ENCODE data around the gene ZBTB24.
A peak's percentile ranks its signal among the peaks of the same experiment; 100 is the strongest.
"Not testable (repeated sequence)": the region's sequence is repeated elsewhere in the genome, so short reads cannot be mapped to it uniquely, and the experiment has no call there.

Gene ZBTB24

DNA sequence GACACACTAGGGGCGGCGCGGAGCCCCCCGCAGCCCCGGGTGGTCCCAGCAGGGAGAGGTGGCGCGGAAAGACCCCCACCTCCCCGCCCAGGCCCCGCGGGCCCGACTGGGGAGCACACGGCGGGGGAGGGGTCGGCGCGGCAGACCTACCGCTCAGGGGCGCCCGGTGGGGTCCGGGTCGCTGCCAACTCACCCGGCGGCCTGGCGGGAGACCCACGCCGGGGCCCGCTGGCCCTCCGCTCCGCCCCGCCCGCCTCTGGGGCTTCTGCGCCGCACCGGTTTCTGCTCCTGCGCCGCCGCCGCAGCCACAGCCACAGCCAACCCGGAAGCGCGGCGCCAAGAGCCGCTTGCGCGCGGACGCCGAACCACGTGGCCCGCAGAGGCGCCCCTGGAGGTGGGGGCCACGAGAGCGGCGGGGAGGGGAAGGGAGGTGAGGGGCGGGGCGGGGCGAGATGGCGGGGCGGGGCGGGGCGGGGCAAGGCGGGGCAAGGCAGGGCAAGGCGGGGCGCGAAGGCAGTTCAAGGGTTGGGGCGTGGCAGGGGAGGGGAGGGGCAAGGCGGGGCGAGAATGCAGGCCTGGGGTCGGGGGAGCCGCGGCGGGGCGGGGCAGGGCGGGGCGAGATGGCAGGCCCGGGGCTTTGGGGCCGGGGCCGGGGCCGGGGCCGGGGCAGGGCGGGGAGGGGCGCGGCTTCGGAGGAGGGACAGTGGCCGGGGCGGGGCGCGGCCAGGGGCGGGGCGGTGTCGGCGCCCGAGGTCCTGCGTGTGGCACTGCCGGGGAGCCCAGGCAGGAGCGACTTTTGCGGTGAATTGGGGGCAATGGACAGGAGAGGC lies at the start of gene ZBTB24:
Gene ZBTB24, minus strand, starts transcription at position 315 of the 830 bp plus-strand sequence. CDS start 1,193 bp downstream, outside the sequence.
- peak; percentile 95 for DNase-seq (ENCODE audit: low spot score)

DNA sequence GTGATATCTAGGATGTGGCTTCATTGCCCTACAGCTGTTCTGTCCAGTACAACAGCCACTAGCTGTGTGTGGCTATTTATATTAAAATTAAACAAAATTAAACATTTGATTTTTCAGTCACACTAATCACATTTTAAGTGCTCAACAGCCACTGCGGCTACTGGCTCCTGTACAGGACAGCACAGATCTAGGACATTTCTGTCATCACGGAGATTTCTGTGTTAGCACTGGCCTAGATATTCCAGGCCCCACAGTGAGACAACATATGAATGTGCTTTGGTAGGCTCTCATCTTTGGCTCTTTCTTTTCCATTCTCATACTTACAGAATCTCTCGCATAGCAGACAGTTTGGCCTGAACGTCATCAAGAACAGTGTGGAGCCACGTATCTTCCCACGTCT lies 48.4 kb upstream of the ZBTB24 start:
- no peak for DNase-seq (ENCODE audit: low spot score)

DNA sequence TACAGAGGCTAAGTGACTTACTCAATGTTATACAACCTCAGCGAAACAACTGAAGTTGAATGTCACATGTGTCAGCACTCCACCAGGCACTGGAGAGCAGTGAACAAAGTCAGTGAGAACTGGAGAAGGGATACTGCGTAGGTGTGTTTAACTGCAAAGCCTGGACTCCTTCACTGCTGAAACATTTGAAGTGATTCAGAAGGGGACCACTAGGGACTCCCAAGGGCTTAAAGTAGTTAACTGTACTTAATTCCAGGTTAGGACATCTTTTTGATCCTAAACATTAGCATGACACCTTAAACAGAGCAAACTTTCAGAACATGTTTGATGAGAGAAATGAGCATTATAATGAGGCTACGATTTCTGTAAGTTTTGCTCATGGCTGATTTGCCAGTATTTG lies 45.0 kb upstream of the ZBTB24 start:
- no peak for DNase-seq (ENCODE audit: low spot score)

DNA sequence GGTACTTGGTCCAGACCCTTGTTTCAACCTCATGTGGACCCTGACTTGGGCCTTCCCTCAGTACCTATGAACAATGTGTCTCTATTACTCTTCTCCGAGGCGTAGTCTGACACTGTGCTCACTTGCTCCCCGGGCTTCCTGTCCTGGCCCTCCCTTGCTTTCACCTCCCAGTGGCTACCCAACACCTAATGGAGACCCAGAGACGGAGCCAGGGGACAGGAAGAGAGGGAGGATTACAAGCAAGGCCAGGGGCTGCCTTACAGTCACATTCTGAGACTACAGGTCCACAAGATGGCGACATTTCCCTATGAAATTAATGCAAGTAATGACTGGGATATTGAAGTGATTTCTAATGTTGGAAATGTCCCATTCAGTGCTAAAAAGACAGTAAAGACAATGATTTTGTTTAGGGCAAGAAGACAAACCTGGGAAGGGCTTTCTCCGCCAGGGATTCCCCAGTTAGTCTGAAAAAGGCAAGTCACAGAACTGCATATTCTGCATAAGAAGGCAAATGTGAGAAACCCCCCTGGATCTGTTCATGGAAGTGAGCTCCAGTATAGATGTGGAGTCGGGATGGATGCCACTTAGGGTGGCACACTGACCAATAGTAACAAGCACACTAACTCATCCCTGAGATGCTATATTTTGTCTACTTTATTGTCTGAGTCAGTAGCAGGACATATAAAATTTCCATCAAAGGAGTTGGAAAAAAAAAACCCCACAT lies 44.0 kb upstream of the ZBTB24 start:
- peak; percentile 67 for DNase-seq (ENCODE audit: low spot score)

DNA sequence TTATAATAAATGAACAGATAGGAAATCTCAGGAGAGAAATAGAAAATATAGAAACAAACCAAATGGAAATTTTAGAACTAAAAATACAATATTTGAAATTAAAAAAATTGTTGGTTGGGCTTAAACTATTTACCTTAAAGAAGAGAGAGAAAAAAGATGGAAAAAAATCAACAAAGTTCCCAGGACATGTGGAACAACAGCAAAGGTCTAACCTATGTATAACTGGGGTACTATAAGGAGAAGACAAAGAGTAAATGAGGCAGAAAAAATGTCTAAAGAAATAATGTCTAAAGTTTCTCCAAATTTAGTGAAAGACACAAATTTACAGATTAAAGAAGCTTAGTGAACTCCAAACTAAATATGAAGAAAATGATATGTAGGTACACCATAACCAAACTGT lies 41.1 kb upstream of the ZBTB24 start:
- no peak for DNase-seq (ENCODE audit: low spot score)

DNA sequence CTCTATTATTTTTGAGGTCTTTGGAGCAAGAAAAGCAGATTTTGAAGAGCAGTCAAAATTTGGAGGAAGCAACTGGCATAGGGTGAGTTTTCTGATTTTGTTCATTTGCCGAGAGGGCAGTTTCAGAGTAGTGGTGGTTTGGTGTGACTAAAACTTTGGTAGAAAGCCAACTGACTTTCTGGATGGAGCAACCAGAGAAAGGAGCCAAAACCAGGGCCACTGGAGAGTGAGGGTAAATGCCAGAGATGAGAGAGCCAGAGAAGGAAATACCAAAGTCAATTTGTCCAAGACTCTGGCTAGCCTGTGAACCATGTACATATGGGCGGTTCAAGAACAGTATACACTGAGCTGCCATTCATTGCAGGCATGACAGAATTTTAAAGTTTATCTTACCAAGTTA lies 40.5 kb upstream of the ZBTB24 start:
- peak; percentile 85 for DNase-seq (ENCODE audit: low spot score)

DNA sequence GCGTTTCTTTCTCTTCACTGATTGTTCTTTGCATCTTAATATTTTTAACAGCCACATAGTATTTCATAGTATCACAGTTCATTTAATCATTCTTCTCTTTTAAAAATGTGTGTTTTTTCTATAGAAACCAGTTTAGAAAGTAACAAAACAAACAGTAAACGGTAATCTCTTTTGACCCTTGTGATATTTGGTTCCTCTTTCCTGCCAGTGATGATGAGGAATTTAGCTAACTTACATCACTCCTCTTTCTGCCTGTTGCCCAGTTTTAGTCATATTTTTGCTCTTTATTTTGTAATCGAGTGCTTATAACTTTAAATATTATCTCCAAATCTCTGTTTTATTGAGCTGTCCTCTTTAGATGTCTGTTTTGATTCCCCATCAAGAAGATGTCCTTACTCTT lies 38.1 kb upstream of the ZBTB24 start:
- no peak for DNase-seq (ENCODE audit: low spot score)

DNA sequence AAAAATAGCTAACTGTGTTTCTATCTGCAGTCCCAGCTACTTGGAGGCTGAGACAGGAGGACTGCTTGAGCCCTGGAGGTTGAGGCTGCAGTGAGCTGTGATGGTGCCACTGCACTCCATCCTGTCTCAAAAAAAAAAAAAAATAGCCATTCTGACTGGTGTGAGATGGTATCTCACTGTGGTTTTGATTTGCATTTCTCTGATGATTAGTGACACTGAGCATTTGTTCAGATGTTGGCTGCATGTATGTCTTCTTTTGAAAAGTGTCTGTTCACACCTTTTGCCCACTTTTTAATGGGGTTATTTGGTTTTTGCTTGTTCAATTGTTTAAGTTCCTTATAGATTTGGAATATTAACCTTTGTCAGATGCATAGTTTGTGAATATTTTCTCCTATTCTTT lies 36.6 kb upstream of the ZBTB24 start:
- DNase-seq (ENCODE audit: low spot score): not testable (repeated sequence)

DNA sequence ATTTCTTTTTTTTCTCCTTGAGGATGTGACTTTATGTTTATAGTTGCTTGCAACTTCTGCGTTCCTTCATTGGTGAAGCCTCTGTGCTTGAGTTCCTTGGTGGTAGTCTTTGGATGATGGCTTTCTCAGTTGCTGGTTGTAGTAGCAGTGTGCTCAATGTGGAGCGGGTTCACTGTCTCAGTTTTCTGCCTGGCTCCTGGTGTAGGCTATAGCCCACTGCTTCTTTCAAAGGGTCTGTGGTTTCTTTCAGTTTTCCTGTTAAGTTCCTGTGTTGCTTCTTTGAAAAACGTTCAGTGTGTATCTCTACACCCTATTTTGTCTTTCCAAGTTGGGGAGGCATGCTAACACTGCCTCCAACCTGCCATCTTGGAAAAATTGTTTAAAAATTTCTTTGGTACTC lies 33.9 kb upstream of the ZBTB24 start:
- no peak for DNase-seq (ENCODE audit: low spot score)

DNA sequence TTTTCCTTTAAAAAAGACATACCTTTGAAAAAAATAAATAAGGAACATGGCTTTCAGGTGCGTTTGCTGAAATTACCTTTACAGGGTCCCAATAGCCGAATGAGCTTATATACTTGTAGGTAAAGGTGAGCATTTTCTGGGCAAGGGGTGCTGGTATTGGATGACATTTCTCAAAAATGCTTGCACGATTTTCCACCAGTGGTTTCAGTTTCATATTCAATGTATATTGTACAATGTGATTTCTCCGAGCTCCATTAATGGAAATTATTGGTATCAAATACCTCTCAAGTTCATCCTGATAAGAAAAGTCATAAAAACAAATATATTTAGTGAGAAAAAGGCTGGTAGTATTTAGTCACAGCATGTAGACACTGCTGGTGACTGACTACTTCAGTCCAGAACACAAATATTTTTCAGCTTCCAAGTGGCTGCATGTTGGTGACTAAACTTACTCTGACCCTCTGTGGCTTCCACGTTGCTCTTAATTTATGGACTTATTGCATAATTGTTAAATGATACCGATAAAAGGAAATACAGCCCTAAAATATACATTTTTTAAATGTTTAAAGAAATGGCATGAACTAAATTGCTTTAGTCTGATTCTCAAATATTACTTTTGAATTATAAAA lies 32.9 kb upstream of the ZBTB24 start:
- peak; percentile 20 for DNase-seq (ENCODE audit: low spot score)

DNA sequence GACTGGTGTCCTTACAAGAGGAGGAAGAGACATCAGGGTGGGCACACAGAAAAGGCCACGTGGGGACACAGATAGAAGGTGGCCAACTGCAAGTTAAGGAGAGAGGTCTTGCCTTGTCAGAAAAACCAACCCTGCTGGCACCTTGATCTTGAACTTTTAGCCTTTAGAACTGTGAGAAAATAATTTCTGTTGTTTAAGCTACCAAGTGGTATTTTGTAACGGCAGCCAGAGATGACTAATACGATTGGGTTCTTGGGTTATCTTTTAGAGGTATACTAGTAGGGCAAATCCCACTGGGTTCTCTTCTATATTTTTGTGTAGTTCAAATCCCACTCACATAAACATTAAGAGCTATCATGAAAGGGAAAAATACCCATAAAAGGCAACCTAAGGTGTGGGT lies 31.9 kb upstream of the ZBTB24 start:
- DNase-seq (ENCODE audit: low spot score): no peak

DNA sequence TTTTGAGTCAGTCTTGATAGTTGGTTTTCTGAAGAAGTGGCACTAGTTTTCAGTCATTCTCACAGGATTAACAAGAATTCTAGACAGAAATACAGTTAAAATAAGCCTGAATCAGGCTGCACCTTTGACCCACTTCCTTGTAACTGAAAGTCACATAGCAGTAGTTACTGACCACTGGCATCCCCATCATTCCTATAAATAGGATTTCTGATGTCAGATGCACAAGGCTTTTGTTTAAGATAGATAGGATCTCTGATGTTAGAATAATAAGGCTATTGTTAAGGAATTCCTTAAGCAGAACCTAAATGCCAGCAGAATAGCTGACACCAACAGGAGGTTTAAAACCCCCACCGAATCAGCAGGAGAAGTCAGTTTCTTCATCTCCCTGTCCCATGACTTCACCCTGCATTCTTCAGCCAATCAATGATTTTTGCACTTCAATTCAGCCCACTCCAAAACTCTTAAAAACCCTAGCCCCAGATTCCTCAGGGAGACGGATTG lies 30.6 kb upstream of the ZBTB24 start:
- DNase-seq (ENCODE audit: low spot score): peak; percentile 23

DNA sequence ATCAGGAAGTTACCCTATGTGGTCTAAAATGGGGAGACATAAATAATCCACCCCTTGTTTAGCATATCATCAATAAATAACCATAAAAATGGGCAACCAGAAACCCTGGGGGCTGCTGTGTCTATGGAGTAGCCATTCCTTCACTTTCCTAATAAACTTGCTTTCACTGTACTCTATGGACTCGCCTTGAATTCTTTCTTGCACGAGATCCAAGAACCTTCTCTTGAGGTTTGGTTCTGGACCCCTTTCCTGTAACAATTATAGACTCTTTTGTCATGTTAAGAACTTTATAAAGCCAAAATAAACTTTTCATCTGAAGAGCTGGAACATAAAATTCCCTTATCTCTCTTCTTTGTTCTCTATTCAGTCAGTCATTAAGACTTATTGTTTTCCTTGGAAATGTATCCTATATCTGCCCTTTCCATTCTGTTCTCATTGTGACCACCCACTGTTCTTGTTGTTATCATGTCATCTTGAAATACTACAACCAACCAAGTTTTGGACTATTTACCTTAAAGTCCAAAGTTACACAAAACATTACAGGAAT lies 29.3 kb upstream of the ZBTB24 start:
- DNase-seq (ENCODE audit: low spot score): no peak

DNA sequence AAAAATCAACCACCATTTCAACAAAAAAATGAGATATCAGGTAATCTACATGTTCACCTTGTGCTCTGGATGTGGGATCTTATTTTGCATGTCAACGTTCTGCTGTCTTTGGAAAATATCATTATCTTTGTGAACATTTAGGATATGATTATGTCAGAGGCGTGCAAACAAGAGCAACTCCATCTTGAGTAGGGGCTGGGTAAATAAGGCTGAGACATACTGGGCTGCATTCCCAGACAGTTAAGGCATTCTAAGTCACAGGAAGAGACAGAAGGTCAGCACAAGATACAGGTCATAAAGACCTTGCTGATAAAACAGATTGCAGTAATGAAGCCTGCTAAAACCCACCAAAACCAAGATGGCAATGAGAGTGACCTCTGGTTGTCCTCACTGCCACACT lies 28.8 kb upstream of the ZBTB24 start:
- no peak for DNase-seq (ENCODE audit: low spot score)

DNA sequence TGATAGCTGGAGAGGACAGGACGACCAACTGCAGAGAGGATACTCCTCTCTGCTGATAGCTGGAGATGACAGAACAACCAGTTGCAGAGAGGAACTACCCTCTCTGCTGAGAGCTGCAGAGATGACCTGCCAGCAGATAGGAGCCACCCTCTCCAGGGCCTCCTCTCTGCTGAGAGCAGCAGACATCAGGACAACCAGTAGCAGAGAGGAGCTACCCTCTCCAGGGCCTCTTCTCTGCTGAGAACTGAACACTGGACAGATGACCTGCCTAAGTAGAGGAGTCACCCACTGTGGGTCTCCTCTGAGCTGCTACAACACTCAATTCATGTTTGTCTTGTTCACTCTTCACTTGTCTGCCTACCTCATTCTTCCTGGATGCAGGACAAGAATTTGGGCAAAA lies 27.3 kb upstream of the ZBTB24 start:
- DNase-seq (ENCODE audit: low spot score): no peak

DNA sequence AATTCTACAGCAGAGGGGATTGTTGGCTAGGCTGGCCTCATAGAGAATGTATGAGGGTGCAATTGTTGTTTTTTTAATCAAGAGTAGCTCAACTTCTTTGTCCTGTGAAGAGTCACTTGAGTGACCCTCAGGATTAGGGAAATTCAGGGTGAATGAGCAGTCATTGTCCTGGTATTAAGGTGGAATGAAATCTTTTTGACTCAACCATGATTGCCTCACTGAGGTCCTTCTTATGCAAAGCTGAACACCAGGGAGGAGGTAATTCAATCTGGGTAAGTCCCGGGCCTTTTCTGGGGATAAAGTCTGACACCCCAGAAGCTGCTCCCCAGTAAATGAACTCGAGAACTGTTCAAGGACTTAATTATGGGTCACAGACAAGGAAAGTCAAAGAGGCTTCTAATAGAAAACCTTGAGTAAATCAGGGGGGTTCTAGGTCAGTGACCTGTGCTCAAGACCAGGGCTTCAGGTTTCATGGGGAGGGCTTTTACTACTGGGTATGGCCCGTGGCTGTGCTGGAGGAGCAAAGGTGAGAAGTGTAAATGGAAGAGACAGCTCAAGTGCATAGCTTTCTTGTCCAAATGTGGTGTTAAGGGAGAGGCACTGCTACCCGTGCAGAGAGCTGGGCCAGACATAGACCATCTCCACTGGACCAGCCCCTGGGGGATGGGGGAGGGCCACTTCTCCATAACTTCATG lies 25.3 kb upstream of the ZBTB24 start:
- no peak for DNase-seq (ENCODE audit: low spot score)

DNA sequence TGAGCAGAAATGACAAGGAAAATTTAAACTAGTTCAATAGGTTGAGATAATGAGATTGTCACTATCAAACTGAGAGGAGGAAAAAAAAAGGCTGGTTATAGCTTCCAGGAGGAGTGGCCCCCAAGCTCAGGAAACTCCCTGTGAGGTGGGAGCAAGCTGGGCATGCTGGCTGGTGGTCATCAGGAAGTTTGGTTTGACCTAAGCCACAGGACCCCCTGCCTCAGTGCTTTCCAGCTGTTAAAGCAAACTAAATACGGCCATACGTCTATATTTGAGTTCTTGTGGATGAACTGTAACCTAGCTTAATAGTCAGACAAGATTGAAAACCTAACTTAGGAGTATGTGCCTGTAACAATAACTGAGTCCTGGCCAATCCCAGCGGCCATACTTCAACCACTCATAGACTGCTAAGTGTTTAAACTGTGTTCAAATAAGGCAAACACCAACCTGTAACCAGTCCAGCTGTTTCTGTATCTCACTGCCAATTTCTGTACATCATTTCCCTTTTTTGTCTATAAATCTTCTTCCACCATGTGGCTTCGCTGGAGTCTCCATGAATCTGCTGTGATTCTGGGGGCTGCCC lies 24.6 kb upstream of the ZBTB24 start:
- DNase-seq (ENCODE audit: low spot score): no peak

DNA sequence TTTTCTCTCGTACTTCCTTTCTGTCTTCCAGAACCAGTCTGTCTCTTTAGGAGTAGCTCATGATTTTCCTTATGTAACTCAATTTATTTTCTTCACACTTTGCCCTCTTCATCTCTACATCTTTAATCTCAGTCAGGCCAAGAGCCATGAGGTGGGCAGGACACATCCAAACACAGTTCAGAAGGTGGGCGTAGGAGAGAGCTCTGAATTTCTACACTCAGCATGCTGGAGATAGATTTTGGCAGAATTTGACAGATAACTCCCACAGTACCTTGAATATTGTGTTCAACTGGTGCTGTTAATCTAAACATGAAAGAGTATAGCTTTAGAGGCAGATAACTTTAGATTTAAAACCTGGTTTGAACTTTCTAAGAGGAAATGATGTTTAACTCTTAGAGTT lies 23.8 kb upstream of the ZBTB24 start:
- DNase-seq (ENCODE audit: low spot score): no peak

DNA sequence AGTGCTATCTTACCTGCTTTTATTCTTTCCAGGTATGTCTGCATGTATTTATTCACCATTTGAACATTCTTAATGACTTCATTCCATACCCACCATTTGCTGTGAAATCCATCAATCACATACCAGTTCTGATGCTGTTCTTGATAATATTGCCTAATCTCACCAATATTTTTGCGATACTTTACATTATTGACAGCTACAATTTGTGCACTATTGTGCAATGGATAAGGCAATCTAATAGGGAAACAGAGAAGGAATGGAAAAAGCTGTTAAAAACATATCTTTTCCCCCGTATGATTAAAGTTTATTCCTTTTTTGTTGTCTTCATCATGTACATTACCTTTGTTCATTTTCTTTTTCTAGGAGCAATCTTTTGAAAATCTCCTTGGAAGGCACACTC lies 23.3 kb upstream of the ZBTB24 start:
- DNase-seq (ENCODE audit: low spot score): no peak

DNA sequence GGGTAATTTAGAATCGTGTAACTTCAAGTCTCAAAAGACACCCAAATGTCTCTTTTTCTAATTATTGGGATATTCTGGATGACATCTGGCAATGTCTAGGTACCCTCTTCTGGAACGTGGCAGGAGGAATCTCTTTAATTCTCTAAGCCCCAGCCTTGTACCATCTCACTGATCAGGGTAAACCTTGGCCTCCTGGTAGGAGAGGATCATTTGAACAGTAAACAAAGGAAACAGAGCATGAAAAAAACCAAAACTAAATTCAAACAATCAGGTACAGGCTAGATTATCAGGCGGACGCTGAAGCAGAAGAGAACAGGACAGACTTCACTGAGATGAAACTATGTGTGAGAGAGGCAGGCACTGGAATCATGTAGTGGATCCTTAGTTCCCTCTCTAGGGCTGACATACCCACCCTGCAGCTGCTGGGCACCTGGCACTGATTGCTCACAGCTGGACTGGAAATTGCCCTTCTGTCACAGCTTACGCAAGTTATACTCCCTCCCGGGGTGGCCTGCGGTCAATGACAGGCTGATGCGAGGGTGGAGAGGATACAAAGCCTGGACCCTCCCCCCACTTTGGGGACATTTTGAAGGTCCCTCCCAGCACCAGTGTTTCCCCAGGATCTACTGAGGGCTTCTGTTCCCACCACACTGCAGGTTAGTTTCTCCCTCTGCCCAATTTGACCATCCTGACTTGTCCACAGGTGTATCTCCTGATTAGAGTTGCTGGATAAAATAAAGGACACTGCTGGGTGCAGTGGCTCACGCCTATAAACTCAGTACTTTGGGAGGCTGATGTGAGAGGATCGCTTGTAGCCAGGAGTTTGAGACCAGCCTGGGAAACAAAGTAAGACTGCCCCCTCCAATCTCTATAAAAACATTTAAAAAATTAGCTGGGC lies 20.6 kb upstream of the ZBTB24 start:
- peak; percentile 52 for DNase-seq (ENCODE audit: low spot score)

DNA sequence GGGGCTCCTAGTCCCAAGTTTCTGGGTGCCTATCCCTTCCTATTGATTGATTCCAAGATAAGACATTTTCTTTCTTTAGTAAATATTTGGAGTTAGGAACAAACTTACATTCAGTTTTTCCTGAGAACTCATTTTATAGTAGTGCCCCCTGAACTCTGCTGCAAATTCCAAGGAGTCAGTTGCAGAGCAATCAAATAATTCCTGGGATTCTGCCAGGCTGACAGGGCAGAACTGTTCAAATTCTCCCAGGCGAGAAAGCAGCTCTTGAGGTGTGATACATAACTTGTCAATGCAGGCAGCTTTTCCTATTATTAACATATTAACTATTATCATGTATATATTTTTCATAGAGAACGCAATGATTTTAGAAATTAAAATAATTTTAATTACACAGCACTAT lies 15.9 kb upstream of the ZBTB24 start:
- DNase-seq (ENCODE audit: low spot score): no peak
